GM18511 (cell line): ENCODE results near the gene NKX1-2.

Experiments used
- ATAC-seq: cut with Tn5 transposase; IDR thresholded peaks from one replicate; pipeline ENCODE4 v1.9.1; 2021; ENCODE audit warnings: mild to moderate bottlenecking, moderate library complexity; ENCODE audit not compliant: unreplicated experiment

The NKX1-2 gene

GRCh38 chr10:124450012-124450782 is at the start of gene NKX1-2:
Gene NKX1-2, minus strand, starts transcription at chr10:124450035. Its CDS starts 92 bp downstream, at chr10:124449943.
- no peak for ATAC-seq

GRCh38 chr10:124498056-124498455 is 48.2 kb upstream of the NKX1-2 start:
- no peak for ATAC-seq

GRCh38 chr10:124497196-124497881 is 47.5 kb upstream of the NKX1-2 start:
- ATAC-seq, result no peak

- ATAC-seq, result no peak
These were observed 46.8 kb upstream of the NKX1-2 start for GRCh38 chr10:124496620-124497019.

GRCh38 chr10:124496150-124496549 is 46.3 kb upstream of the NKX1-2 start:
- no peak for ATAC-seq

- ATAC-seq, result no peak
These were observed 45.9 kb upstream of the NKX1-2 start for GRCh38 chr10:124495725-124496124.

- ATAC-seq, result no peak
These were observed 45.3 kb upstream of the NKX1-2 start for GRCh38 chr10:124495162-124495561.

GRCh38 chr10:124494046-124494807 is 44.4 kb upstream of the NKX1-2 start:
- no peak for ATAC-seq

GRCh38 chr10:124493214-124493882 is 43.5 kb upstream of the NKX1-2 start:
- no peak for ATAC-seq

GRCh38 chr10:124492266-124492665 is 42.4 kb upstream of the NKX1-2 start:
- ATAC-seq, result no peak

- no peak for ATAC-seq
These were observed 41.3 kb upstream of the NKX1-2 start for GRCh38 chr10:124491105-124491504.

GRCh38 chr10:124486635-124487034 is 36.8 kb upstream of the NKX1-2 start:
- no peak for ATAC-seq

GRCh38 chr10:124484661-124485060 is 34.8 kb upstream of the NKX1-2 start:
- ATAC-seq, result no peak

GRCh38 chr10:124484031-124484430 is 34.2 kb upstream of the NKX1-2 start:
- ATAC-seq, result no peak

- no peak for ATAC-seq
These were observed 33.0 kb upstream of the NKX1-2 start for GRCh38 chr10:124482876-124483275.

- no peak for ATAC-seq
These were observed 32.5 kb upstream of the NKX1-2 start for GRCh38 chr10:124482236-124482800.

GRCh38 chr10:124481717-124482116 is 31.9 kb upstream of the NKX1-2 start:
- ATAC-seq, result no peak

- no peak for ATAC-seq
These were observed 31.0 kb upstream of the NKX1-2 start for GRCh38 chr10:124480860-124481259.

- no peak for ATAC-seq
These were observed 28.7 kb upstream of the NKX1-2 start for GRCh38 chr10:124478515-124478914.

GRCh38 chr10:124477614-124478363 is 28.0 kb upstream of the NKX1-2 start:
- ATAC-seq, result no peak
